Anterior cingulate cortex (tissue), 58 donors: ENCODE data around the gene GPRASP2.

Experiments
- DNase-seq, 58 donors: peaks; one replicate each; lab custom pipeline; 2025; lab: John Stamatoyannopoulos, UW

The GPRASP2 gene

GRCh38 chrX:102739657-102740056, 27.4 kb downstream of the GPRASP2 start:
- DNase-seq = no peak

GRCh38 chrX:102744307-102744706, 32.1 kb downstream of the GPRASP2 start:
- DNase-seq = no peak

GRCh38 chrX:102745513-102745856, 33.2 kb downstream of the GPRASP2 start:
- DNase-seq = peak in 5 of 58 donors; percentile 7 to 29 (median 17)

- peak in 32 of 58 donors; percentile 0 to 29 (median 8) for DNase-seq
Measured at GRCh38 chrX:102745857-102746584, 33.8 kb downstream of the GPRASP2 start.

- DNase-seq = no peak
Measured at GRCh38 chrX:102765217-102765616, 53.0 kb downstream of the GPRASP2 start.

GRCh38 chrX:102765809-102766208, 53.6 kb downstream of the GPRASP2 start:
- peak in 21 of 58 donors; percentile 0 to 26 (median 2) for DNase-seq

GRCh38 chrX:102767287-102767686, 55.0 kb downstream of the GPRASP2 start:
- DNase-seq = no peak
